A549 (cell line): Measurements from ENCODE around the gene DDI2.

ENCODE experiments used
- BHLHE40 ChIP-seq: IDR thresholded peaks from 2 replicates; pipeline ENCODE4 v1.6.1; 2012; ENCODE audit warnings: low read depth, low read length, inconsistent platforms
- FOSB ChIP-seq: fragments of 250-450 bp; sonication (Bioruptor Pico); IDR thresholded peaks from 2 replicates; pipeline ENCODE4 v1.5.0; 2020; ENCODE audit warnings: mild to moderate bottlenecking, moderate library complexity
- KDM1A ChIP-seq: fragments of 200-600 bp; sonication (generic); IDR thresholded peaks from 2 replicates; pipeline ENCODE4 v1.6.1; 2016; ENCODE audit warnings: low read depth, mild to moderate bottlenecking
- MAZ ChIP-seq: fragments of 150-350 bp; IDR thresholded peaks from 2 replicates; pipeline ENCODE4 v1.6.1; 2014; ENCODE audit warnings: antibody characterized with exemption, low read depth, low read length, borderline replicate concordance
- RAD21 ChIP-seq, 2 experiments: fragments of >200 bp in 1 of 2; sonication (Bioruptor Twin) in 1 of 2; formaldehyde crosslinking in 1 of 2; IDR thresholded peaks in 1 of 2; conservative IDR thresholded peaks in 1 of 2; 2 replicates in 1 of 2; 3 replicates in 1 of 2; pipeline ENCODE4 v1.6.1; 2012 to 2018; ENCODE audit warnings: inconsistent platforms in 1 of 2
- RCOR1 ChIP-seq: fragments of 150-350 bp; IDR thresholded peaks from 2 replicates; pipeline ENCODE4 v1.6.1; 2014; ENCODE audit warnings: antibody characterized with exemption, low read length, low read depth
- RFX5 ChIP-seq: fragments of 450-650 bp; IDR thresholded peaks from 2 replicates; pipeline ENCODE4 v1.7.1; 2014; ENCODE audit warnings: antibody characterized with exemption, mild to moderate bottlenecking, moderate library complexity
- TF ChIP-seq, protein P1 (sequence below): fragments of >200 bp; sonication (Bioruptor Twin); formaldehyde crosslinking; IDR thresholded peaks from 3 replicates; pipeline ENCODE4 v1.5.1; 2016
- TF ChIP-seq, protein P2 (sequence below): IDR thresholded peaks from 2 replicates; pipeline ENCODE4 v1.6.1; 2012

DNA sequence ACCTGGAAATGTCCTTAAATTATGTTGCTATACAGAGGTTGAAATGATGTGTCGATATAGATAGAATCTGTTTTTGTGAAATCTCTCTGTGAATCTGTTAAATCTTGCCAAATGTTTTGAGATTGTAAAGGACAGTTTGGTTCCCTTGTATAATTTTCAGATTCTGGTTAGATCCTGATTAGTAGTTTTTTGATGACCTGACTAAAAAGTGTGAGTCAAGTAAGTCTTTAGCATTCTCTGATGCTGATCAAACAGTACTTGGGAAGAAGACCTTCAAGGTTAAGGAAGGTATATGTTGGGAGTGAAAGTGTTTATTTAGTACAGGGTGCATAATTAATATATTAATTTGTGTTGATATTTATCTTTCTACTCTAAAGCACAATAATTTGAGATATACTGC lies 32.7 kb downstream of the DDI2 start:
- no peak for TF ChIP-seq RAD21 (conservative IDR thresholded peaks at IDR 0.05 in 1 of 2, IDR thresholded peaks at IDR 0.05 in 1 of 2)
- TF ChIP-seq, protein P1, sequence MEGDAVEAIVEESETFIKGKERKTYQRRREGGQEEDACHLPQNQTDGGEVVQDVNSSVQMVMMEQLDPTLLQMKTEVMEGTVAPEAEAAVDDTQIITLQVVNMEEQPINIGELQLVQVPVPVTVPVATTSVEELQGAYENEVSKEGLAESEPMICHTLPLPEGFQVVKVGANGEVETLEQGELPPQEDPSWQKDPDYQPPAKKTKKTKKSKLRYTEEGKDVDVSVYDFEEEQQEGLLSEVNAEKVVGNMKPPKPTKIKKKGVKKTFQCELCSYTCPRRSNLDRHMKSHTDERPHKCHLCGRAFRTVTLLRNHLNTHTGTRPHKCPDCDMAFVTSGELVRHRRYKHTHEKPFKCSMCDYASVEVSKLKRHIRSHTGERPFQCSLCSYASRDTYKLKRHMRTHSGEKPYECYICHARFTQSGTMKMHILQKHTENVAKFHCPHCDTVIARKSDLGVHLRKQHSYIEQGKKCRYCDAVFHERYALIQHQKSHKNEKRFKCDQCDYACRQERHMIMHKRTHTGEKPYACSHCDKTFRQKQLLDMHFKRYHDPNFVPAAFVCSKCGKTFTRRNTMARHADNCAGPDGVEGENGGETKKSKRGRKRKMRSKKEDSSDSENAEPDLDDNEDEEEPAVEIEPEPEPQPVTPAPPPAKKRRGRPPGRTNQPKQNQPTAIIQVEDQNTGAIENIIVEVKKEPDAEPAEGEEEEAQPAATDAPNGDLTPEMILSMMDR: no peak
- TF ChIP-seq MAZ: no peak
- TF ChIP-seq RFX5: no peak
- TF ChIP-seq, protein P2, sequence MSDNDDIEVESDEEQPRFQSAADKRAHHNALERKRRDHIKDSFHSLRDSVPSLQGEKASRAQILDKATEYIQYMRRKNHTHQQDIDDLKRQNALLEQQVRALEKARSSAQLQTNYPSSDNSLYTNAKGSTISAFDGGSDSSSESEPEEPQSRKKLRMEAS: no peak
- TF ChIP-seq KDM1A: no peak
- no peak for TF ChIP-seq RCOR1
- TF ChIP-seq FOSB: no peak
- TF ChIP-seq BHLHE40: no peak
